Activated gamma-delta T cell (primary cell): ENCODE results near the gene LRRC14B.
"Not testable (repeated sequence)": the region's sequence is repeated elsewhere in the genome, so short reads cannot be mapped to it uniquely, and the experiment has no call there.

ENCODE experiments used
- DNase-seq: peaks from one replicate; lab custom pipeline; 2025; lab: John Stamatoyannopoulos, UW

Gene LRRC14B

DNA sequence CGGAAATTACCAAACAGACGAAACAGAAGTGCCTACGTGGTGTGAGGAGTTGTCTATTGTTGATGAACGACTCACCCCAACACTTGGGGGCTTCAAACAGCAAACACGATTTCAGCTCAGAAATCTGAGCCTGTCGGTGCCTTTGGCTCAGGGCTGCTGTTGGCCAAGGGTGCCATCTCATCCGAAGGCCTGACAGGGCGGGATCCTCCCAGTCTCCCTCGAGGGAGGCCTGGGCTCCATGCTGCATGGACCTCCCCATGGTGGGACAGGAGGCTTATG lies 1.3 kb downstream of the LRRC14B start:
- DNase-seq = no peak

DNA sequence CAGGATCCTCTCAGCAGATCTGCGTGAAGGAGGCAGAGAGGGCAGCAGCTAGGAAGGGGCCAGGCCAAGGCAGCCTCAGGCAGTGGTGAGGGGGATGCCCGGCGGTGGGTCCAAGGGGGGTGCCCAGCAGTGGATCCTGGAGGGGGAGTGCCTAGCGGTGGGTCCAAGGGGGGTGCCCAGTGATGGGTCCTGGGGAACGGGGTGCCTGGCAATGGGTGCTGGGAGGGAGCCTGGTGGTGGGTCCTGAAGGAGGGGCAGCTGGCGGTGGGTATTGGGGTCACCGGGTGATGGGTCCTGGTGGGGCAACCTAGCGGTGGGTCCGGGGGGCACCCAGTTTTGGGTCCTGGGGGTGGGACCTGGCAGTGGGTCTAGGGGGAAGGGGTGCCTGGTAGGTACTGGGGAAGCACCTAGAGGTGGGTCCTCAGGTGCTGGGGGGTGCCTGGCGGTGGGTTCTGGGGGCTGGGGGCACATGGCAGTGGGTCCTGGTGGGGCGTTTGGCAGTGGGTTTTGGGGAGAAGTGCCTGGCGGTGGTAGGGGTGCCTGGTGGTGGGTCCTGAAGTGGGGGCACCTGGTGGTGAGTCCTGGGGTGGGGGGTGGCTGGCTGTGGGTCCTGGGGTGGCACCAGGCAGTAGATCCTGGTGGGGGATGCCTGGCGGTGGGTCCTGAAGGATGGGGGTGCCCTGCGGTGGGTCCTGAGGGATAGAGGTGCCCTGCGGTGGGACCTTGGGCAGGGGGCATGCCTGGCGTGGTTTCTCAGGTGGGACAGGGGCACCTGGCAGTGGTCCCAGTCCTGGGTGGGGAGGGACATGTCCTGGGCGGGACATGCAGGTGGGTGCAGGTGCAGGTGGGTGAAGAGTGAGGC lies 1.9 kb downstream of the LRRC14B start:
- DNase-seq = no peak

DNA sequence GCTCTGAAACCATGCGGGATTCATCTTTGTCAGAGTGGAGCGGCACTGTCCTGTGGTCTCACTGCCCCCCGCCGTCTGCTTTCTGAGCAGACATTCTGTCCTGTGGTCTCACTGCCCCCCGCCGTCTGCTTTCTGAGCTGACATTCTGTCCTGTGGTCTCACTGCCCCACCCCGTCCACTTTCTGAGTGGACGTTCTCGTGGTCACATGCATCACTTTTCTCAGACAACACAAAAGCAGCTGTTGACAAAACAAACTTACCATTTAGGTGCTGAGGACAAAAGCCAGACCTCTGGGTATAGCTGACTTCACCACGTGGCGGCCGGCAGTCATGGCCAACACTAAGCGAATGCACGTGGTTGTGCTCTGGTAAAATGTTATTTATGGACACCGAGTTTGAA lies 2.8 kb downstream of the LRRC14B start:
- no peak for DNase-seq

DNA sequence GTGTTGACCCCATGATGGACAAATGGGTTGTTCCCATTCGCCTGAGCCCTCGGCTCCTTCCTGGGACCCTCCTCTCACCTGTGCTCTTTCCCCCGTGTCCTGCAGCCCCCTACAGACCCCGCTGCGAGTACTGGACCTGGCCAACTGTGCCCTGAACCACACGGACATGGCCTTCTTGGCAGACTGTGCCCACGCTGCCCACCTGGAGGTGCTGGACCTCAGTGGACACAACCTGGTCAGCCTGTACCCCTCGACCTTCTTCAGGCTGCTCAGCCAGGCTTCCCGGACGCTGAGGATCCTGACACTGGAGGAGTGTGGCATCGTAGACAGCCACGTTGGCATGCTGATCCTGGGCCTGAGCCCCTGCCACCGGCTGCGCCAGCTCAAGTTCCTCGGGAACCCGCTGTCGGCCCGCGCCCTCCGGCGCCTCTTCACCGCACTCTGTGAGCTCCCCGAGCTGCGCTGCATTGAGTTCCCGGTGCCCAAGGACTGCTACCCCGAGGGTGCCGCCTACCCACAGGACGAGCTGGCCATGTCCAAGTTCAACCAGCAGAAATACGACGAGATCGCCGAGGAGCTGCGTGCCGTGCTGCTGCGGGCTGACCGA lies 3.4 kb downstream of the LRRC14B start:
- no peak for DNase-seq

DNA sequence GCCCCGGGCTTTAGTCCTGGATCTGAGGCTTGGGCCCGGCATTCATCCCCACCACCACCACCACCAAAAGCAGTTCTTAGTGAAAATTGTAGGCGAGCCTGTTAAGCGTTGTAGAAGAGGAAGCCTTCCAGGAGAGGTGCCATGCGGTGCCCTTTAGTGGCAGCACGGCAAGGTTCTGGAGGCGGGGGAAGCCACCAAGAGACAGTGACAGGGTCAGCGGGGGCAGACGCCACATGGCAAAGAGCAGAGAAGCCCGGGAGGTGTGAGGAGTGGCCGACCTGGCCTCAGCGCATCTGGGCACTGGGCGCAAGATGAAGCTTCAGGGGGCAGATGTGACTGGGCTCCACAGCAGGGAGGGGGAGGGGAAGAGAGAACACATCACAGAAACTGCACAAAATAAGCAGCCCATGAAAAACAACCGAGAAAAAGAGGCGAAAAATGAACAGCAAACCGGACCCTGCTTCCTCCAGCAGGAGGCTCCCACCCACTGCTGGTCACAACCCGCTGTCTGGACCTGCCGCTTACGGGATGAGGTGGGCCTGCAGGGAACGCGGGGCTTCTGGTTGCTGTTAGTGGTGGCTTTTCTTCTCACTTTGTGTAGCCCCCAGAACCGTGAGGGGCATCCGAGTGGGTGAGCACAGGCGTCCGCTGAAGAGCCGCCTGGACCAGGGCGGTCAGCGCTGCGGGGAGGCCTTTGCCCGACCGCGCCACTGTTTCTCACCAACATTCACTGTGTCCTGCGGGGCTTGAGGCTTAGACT lies 4.3 kb downstream of the LRRC14B start:
- no peak for DNase-seq

DNA sequence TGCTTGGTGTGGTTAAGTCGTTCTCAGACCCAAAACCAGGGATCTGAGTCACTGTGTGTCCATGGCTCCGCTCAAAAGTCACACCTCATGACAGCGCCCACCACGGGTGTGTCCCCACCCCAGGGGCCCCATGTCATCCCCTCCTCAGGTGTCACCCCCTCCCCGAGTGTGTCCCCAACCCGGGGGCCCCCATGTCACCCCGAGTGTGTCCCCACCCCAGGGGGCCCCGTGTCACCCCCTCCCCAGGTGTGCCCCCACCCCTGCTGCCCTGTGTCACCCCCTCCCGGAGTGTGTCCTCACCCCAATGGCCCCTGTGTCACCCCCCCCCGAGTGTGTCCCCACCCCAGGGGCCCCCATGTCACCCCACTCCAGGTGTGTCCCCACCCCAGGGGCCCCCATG lies 5.1 kb downstream of the LRRC14B start:
- no peak for DNase-seq

DNA sequence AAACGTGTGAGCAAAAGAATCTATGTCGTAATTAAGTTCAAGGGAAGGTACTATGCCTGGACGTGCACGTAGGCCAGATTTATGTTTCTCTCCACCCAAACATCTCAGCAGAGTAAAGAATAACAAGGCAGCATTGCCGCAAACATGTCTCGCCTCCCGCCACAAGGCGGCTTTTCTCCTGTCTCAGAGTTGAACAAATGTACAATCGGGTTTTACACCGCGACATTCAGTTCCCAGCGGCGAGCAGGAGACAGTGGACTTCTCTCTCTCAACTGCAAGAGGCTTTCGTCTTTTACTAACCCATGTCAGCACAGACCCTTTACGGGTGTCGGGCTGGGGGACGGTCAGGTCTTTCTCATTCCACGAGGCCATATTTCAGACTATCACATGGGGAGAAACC lies 5.7 kb downstream of the LRRC14B start:
- not testable (repeated sequence) for DNase-seq

DNA sequence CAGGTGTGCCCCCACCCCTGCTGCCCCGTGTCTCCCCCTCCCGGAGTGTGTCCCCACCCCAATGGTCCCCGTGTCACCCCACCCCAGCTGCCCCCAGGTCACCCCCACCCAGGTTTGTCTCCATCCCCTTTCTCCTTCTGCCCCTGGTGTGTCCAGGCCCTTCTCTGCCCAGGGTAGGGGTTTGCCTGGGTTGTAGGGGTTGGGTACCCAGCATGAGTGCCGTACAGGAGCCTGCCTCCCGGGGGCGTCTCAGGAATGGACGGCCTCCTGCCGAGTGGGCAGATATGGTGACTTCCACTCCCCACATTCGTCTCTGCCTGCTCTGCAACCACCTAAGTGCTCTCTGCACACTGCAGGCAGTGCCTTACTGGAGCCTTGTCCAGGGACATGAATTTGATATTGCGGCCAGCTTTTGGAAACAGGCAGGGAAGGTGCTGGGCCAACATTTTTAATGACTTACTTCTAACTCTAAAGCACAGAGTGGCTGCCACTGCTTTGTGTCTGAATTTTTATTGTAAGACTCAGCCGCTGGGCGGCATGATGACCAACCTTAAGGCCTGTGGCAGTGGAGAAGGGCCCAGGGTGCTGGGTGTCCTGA lies 6.7 kb downstream of the LRRC14B start:
- no peak for DNase-seq

DNA sequence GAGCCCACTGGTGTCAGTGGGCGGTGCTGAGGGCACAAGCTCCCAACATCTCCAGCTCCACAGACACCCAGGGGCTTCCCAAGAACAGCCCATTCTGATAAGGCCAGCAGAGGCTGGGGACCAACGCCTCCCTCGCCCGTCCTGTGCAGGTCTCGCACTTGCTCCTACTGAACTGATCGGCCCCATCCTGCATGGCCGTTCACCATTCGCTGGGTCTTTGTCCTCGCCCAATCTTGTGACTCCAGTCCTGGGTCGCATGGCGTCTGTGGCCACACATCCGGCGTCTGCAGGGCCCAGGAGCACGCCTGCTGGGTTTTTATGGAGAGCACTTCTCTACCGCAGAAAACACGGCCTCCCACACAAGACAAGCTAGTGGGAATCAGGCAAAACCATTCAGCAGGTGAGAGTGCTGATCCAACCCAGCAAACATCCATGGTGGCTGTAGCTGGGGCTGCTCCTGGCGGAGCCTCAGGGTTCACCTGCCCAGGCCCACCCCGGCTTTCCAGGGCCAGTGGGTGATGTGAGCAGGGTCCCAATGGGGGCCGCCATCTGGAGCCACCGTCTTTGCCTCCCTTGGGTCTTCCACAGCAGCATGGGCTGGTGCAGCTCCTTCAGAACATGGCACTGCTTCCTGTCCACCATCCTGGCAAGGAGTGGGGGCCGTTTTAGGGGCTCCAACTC lies 7.4 kb downstream of the LRRC14B start:
- no peak for DNase-seq

DNA sequence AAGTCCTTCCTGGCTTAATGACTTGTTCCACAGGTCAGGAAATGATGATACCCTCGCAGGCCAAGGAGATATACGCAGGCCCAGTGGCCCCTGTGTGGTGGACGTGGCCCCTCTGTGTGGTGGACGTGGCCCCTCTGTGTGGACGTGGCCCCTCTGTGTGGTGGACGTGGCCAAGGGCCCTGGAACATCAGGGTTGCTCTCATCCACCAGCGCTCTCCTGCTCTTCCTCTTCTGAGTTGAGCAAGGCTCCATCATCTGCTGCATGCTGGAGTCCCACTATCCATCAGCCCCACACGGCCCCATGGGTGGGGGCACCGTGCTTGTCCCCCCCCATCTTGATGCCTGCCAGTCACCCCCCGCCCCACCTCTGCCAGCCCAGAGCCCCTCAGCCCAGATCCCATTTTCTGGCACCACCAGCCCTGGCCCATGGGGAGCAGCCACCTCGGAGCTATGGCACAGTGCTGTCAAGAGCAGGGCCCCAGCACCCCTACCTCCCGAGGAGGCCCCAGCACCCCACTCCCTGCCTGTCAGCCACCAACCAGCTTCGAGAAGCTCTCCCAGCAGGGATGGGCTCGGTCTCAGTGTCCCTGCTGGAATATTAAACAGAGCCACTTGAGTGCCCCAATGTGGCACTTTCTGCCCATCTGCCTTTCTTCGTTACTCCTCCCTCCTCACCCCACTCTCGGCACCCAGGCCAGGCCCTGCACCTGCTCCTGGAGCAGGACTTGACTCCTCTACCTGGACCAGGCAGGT lies 8.1 kb downstream of the LRRC14B start:
- DNase-seq = no peak

DNA sequence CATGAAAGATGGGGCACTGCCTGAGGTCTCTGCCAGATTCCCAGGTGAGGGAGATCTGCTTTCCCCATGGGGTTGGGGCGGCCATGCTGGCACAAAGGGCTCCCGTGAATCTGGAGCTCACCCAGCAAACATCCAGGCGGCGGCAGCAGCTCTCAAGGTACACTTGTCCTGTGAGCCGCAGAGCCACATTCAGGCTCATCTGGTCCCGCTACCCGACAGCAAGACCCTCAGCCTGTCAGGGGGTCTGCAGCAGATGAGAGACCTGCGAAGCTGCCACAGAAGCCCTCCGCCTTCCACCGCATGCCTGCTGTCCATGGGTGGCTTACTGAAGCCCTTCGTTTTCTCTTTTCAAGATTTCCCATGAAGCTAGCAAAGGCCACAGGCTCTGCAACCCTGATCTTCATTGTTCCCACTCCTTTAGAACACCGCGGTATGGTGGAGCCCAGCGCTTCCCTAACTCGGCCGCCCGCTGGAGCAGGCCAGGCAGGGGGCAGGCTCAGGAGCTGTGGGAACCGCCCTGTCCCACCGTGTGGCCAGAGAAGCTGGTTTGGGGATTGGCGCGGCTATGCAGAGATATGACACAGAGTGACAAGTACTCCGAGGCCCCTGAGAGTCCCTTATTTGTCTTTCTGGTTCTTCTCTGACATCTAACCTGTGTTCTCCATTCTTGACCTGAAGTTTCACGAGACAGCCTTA lies 8.8 kb downstream of the LRRC14B start:
- DNase-seq = no peak

DNA sequence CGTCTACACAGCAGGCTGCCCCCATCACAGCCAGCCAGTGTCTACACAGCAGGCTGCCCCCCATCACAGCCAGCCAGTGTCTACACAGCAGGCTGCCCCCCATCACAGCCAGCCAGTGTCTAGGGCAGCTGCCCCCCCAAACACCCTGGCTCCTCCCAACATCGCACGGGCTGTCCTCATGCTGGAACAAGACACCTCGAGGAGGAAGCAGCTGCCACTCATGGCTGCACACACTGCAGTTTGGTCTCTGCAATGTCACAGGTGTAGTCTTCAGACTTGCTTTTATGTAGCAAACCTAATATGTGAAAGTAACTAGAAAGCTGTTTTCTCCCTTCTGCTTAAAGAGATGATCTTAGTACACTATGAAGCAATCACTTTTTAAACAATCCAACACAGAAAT lies 9.7 kb downstream of the LRRC14B start:
- no peak for DNase-seq

DNA sequence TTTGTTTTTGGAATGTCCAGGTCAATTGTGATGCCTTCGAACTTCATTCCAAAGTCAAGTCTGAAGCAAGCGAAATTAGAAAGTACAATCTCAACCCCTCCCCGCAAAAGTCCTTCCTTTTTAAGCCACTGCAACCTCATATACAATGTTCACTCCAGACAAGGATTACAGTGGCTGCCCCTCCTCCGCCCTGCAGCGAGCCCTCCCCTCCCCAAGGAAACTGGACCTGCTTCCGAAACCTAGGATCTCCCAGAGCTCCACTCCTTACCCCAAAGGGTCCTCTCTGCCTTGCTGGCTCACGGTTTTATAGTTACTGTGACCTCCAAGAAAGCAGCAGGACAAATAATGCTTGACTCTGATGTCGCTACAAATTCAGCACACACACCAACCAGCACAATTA lies 10.4 kb downstream of the LRRC14B start:
- DNase-seq = no peak

DNA sequence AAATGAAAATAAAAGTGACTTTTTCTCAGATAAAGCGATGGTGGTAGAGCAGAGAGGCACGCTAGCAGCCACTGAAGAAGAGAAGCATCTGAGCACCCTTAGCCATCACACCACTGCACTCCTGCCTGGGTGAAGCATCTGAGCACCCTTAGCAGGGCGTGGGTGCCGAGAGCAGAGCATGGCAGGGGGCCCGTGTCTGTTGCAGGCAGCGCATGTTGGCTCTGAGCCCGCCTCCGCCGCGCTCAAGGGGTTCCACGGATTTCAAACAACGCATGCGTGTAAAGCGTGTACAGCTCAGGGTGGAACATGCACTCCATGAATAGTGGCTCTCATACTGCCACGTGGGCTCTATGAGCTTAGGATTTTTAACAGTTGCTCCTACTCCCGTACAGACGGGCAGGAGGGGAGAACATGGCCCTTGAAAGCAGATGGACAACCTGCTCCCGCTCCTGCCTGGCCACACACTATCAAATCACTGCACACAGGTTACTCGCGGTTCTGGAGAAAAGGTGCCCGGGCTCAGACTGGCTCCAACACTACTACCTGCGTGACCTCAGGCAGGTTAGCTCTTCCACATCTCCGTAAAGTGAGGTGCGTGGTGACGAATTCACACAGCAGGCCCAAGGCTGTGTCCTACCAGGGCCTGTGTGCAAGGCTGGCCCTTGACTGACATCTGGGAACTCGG lies 12.1 kb downstream of the LRRC14B start:
- DNase-seq = no peak

DNA sequence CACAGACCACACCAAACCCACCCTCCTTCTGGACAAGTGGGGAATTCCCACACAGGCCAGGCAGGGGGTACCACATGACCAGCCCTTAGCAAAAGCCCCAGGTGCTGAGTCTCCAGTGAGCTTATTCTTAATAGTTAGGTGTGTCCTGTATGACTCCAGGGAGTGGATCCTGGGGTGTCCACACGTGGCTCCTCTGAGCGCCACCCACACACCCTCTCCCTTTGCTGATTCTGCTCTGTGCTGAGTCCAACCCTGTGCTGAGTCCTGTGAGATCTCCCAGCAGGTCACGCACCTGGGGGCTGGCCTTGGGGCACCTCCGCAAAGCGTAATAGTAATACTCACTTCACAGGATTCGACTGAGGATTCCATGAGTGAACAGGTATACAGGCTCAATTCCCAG lies 12.7 kb downstream of the LRRC14B start:
- DNase-seq = no peak

DNA sequence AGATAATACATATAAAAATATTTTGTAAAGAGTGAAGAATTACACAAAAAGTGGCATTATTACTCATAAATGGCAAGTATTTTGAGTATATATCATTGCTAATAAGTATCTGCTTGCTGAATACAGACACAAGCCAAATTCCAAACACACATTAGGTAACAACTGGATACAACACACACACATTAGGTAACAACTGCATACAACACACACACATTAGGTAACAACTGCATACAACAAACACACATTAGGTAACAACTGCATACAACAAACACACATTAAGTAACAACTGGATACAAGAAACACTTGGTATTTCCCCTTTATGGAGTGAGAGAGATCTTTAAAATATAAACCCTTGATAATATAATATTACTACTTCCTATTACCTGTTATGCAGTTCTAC lies 13.2 kb downstream of the LRRC14B start:
- no peak for DNase-seq

DNA sequence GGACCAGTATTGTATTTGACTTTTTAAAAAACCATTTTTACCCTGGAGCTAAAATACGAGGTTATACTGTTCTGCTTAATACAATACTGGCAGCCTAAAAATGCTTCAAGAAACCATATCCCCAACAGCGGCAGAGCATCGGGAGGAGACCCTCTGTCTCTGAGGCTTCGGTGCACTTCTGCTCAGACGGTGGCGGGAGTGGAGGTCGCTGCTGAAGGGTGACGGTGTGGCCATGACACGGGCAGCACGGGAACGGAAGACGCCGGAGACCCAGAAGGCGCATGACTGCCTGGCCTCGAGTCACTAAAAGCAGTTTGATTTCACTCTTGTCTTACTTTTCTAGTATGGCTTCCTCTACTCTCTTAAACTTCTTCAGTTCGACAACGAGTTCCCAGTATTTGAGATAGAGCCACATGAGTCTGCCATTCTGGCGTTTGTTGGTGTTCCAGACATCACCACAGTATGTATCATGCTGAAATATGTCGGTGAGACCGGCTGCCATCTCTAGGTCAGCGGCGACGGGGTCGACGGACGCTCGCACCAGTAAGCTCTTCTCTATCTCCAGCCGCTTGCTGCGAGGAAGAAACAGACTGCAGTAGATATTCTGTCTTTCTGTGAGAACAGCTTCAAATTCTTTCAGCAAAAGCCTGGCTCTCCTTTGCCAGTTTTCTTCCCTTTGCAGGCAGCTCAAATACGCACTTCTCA lies 13.8 kb downstream of the LRRC14B start:
- DNase-seq = no peak

DNA sequence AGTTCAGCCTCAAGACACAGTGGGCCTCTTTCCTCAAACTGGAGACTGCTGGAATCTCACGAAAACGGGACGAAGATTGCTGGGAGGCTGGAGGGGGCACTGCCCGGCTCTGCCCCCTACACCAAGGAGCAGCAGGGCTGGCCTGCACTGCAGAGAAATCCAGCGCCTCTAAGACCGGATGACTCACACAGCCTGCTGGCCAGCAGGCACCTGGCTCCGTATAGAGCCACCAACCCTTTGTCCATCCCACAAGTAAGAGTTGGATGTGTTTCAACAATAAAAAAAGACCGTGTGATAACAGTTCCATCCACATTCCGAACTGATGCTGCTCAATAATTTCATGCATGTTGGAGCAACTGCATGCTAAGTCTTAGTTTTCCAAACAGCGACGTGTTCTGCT lies 15.1 kb downstream of the LRRC14B start:
- no peak for DNase-seq

DNA sequence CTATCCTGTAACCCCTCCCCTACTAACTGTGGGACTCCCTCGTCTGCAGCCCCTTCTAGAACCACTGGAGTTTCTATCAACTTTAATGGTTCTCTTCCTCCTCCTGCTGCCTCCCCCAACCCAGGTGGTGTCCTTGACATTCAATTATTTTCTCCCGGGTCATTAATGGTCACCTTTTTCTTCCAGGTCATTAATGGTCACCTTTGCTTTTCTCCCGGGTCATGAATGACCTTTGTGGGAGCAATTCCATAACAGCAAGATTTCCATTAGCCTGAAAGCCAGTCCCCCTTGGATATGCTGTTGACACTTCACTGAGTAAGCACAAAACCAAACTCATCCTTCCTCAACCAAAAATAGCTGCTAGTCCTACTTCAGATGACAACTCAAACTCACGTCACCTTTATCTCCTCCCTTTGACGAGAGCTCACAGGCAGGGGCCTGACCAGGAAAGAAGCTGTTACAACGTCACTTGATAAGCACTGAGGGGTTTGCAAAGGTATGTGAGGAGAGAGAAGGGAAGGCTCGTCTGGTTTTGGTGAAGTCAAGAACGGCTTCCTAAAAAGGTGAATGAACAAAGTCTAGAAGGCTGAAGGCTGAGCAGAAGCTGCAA lies 15.7 kb downstream of the LRRC14B start:
- no peak for DNase-seq
